GM21723 (cell line): ENCODE results near the gene WDR7.

Experiments used
- ATAC-seq: cut with Tn5 transposase; IDR thresholded peaks from one replicate; pipeline ENCODE4 v1.9.1; 2021; ENCODE audit warnings: mild to moderate bottlenecking, moderate library complexity; ENCODE audit not compliant: unreplicated experiment

The WDR7 gene

DNA sequence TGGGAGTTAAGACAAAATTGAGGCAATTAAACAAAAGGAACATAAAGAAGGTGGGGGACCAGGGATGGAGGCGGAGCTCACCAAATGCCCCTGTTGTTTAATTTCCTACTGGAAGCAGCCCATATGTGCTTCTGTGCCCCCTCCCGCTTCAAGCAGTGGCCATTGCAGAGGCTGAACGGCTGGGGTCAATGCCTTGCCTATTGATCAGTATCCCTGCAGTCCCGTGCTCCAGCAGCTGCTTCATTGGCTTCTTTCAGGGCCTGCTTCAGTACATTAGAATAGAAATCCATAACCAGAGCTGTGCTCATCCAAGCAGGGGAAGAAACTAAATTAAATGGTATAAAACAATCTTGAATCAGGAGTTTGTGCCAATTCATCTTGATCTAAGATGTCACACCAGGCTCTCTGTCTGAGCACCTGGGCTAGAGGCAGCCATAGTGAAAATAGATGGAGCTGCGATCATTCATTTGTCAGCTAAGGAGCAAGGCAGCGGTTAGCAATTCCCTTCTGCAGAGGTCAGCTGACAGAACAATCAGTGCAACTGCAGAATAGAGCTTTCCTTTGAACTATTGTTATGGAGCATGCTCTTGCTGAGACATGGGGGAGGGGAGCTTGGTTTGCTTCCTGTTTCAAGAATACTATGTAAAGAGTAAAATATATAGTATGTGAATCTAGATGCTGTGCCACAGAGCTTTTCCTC lies 222.4 kb downstream of the WDR7 start:
- no peak for ATAC-seq

GRCh38 chr18:56878711-56879110 lies 227.6 kb downstream of the WDR7 start:
- ATAC-seq = no peak

DNA sequence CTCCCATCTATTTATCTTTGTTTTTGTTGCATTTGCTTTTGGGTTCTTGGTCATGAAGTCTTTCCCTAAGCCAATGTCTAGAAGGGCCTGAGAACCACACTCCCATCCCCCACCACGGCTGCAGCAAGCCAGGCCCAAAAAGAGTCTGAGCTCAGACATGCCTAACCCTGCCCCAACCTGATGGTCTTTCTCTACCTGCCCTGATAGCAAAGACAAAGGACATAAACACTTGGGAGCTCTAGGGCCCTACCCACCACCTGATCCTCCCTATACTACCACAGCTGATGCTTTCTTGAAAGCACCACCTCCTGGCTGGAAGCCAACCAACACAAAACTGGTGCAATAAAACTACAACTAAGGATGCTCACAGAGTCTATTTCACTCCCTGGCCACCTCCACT lies 233.4 kb downstream of the WDR7 start:
- no peak for ATAC-seq

DNA sequence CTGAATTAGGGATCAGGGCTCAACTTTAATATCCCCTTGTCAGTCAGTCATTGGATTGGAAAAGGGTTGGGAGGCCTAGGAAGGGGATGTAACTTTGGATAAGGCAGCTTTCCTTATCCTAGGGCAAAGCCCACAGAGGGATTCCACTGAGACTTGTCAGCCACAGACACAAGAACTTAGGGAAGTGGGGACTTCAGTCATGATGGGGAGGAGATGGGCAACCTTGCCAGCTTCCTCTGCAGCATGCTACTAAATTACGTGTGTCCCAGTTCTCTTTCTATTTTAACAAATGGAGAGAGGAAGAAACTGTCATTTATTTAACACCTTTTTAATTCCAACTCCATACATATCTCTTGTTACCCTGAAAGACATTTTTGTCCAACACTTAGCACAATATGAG lies 237.8 kb downstream of the WDR7 start:
- ATAC-seq = no peak

DNA sequence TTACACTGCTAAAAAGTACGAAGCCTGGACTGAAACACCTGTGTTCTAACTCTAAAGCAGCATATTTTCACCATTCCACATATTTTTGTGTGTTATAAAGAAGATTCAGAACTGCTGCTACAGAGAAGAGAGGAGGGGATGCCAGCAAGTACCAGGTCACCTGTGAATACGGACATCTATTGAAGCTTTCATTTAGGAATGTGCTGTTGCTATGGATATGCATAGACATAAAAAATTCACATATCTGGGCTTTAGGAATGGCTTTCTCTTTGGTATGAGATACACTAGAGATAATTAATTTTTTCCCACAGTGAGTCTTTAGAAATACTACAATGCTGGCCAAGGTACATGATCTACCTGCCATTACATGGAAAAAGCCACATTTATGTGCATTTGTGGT lies 238.5 kb downstream of the WDR7 start:
- no peak for ATAC-seq

DNA sequence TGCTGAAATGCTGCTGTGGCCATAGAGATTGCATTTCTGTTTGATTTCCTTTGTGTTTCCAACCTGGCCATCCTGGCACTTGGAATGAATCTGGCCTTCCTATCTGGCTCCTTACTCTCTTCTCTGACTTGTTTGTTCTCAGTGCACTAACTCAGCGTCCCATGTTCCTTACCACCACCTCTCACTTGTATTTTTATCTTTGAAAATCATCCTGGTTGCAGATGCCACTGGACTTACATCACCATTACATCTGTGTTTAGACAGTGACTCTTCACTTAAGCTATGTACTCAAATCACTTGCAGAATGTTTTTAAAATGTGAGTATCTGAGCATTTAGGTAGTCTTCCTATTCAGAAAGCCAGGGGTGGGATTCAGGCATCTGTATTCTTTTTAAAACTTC lies 239.5 kb downstream of the WDR7 start:
- ATAC-seq = no peak

DNA sequence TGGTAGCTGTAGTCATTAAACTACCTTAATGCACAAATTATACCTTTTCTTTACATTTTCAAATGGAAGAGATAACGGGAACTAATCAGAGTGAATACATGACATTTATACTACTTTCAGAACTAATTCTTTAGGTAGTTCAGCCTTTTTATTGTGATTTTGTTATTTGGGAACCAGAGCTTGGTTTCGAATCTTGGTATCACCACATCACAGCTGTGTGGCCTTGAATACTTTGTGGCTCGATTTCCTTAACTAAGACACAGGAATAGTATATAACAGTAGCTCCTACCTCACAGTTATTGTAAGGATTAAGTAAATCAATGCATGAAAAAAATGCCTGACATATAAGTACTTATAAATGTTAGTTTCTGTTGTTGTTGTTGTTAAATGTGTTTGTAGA lies 240.0 kb downstream of the WDR7 start:
- ATAC-seq = no peak

GRCh38 chr18:56891870-56892269 lies 240.7 kb downstream of the WDR7 start:
- ATAC-seq = no peak

DNA sequence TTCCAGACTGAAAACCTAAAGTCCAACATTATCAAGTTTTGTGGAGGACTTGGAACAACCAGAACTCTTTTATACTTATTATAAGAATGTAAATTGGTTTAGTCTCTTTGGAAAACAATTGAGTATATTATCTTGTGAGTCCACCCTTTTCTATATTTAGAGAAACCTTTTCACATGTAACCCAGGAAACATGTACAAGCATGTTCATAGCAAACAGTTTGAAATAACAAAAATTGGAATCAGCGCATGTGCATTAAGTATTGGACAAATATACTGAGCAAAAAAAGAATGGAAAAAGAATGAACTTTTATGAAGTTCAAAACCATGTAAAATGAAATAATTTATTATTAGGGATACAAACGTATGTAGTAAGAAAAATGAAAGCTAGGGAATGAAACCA lies 246.0 kb downstream of the WDR7 start:
- no peak for ATAC-seq

DNA sequence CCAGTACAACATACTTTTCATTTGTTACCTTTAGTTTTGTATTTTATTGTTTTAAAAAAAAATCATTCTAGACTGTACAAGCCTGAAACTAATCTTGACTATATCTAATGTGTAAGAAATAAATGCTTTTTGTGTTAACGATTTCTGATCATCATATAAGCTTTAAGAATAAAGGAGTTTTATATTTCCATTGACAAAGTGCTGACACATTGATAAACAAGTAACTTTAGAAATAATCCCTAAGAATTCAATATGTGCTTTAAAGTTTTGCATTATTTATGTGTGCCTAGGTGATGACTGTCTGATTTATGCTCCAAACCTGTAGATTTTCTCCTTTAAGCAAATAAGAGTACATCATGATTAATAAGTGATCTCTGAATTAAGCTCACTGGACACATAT lies 248.5 kb downstream of the WDR7 start:
- no peak for ATAC-seq

DNA sequence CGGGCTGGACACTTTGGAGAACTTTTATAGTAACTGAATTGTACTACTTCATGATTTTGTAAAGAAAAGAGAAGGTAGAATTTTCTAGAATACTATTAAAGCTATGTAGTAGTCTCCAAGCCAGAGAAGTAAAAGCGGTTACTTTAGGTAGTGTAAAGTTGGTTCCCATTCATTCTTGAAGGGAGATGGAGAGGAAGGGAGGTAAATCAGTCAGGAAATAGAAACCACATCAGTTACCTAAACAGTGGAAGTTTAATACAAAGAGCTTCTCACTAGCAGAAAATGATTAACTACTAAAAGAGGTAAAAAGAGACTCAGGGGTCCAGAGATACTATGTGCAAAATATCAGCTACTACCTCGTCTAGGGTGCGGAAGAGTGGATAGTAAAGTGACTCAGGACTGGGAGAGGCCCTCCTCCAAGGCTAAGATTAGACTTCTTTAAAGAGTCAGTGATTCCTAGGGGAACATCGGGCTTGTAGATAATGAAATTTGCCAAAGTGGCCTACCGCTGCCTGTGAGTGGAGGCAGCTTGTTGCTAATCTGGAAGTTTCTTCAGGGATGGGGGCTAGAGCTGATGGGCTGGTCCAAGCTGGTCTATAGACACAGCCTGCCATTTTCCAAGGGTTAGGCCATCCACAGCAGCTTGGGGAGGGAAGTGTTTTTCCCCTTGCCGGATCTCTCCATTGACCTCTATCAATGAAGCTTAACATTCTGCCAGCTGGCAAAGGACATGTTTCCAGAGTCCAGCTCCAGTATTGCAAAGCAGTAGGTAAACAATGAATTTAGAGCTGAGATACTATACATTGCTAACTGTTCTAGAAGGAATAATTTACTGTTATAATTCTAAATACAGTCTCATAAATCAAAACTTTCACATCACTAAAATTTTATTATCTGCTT lies 249.3 kb downstream of the WDR7 start:
- ATAC-seq = no peak

DNA sequence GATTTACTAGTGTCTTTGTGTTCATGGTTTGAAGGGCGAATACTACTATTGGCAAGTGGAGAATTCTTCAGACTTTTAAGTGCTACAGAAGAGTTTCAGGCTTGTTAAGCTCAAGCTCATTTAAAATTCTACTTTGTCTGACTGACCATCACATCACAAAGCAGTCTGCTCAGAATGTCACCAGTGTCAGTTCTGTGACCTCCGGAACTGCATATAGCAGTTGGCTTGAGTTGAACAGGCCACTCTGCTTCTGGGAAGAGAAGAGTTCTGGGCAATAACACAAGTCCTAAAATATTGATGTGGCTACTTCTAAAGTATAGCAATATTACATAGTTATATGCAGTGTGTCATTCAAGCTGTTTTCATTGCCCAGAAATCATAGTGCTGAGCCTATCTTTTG lies 250.8 kb downstream of the WDR7 start:
- ATAC-seq = no peak

DNA sequence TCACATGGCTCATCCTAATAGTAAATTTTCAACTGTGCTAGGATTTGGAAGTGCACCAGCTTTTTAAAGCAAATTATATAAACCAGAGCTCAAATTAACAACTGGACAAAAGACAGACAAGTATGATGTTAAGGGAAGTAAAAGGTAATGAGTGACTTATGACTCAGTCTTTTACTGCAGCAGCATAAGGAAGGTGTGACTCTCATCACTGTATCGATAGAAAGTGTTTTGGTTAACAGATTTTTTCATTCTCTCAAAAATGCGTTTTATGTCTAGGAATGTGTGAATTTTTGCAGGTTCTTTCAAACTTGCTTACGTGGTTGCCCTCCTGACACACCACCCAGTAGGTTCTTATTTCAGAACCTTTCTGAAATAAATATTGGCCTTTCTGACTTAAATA lies 251.5 kb downstream of the WDR7 start:
- ATAC-seq = no peak

GRCh38 chr18:56903686-56904085 lies 252.5 kb downstream of the WDR7 start:
- no peak for ATAC-seq

- ATAC-seq = no peak
These were observed 256.6 kb downstream of the WDR7 start for GRCh38 chr18:56907771-56908170.

- ATAC-seq = no peak
These were observed 259.1 kb downstream of the WDR7 start for GRCh38 chr18:56910237-56910636.

DNA sequence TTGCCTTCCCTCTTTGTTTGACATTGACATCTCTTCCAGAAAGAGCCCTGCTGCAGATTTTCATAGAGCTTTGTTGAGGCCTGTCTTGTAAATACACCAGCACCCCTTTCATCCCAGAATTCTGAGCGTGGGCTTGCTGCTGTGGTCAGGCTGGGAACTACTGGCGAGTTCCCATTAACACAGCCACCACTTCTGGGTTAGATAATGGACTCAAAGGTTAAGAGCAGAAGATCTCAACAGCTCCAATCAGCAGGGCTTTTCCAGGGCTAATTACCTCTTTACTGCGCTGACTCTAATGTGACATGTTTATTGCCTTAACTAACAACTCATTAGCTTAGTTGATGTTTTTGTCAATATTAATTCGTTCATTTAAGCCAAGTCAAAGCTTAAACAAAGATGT lies 259.8 kb downstream of the WDR7 start:
- no peak for ATAC-seq

- ATAC-seq = no peak
These were observed 262.8 kb downstream of the WDR7 start for GRCh38 chr18:56913941-56914340.

- ATAC-seq = no peak
These were observed 268.0 kb downstream of the WDR7 start for GRCh38 chr18:56919190-56919589.

- ATAC-seq = peak; percentile 86
These were observed 270.8 kb downstream of the WDR7 start for GRCh38 chr18:56921896-56922480.

DNA sequence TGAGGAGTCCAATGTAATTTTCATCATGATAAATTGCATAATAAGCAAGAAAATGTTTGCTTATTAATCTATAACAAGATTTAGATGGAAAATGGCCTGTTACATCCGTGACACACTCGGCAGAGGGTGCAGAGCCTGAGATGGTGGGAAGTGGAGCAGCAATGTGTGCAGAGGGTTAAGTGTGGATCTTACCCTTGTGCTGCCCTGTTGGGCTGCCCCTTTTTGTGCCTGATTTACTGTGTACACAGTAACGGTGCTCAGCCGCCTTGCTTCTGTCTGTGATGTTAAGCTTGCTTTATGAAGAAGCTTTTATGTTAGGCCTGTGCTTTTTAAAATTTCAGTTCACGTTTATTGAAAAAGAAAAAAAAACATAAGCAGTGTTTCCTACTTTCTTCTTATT lies 275.6 kb downstream of the WDR7 start:
- no peak for ATAC-seq

- no peak for ATAC-seq
These were observed 276.6 kb downstream of the WDR7 start for GRCh38 chr18:56927786-56928185.
